Right cardiac atrium (tissue), 5 donors: ENCODE data around the gene TBC1D22A. TPM values are rescaled to one million over a fixed set of nuclear protein-coding genes. Genes with fewer than 3 reads are reported as not detected.

Experiments
- ATAC-seq, 2 donors: fragments of 200-7000 bp; cut with Tn5 transposase; one replicate each; pipeline versions ENCODE4 v1.8.0 to v1.9.1; 2020; ENCODE audit warnings: moderate library complexity in 2 of 2, mild to moderate bottlenecking in 1 of 2
- DNase-seq, 3 donors: peaks; one replicate each; pipeline ENCODE4 v3.0.0-alpha.2; 2020
- H3K27ac ChIP-seq: one replicate; pipeline ENCODE4 v1.5.1; 2013; ENCODE audit warnings: mild to moderate bottlenecking, low read length, control low read depth, moderate library complexity
- H3K27me3 ChIP-seq: one replicate; pipeline ENCODE4 v1.6.1; 2013; ENCODE audit not compliant: control insufficient read depth, insufficient read depth
- H3K4me1 ChIP-seq: one replicate; pipeline ENCODE4 v1.6.1; 2013; ENCODE audit warnings: low read length; ENCODE audit not compliant: control insufficient read depth, insufficient read depth
- H3K4me3 ChIP-seq: one replicate; pipeline ENCODE4 v1.5.1; 2013; ENCODE audit warnings: low read length, control low read depth
- H3K9me3 ChIP-seq: one replicate; pipeline ENCODE4 v1.6.1; 2013; ENCODE audit warnings: low read length; ENCODE audit not compliant: control insufficient read depth
- WGBS: extraction: QIAGEN DNeasy Blood & Tissue Kit; methylation state at CpG from one replicate; pipeline ENCODE4 v1.1.7; 2013; 5-methylcytosine and 5-hydroxymethylcytosine counted together
- intact Hi-C, 4 donors: fragments of 100-400 bp; cut with DNase I; formaldehyde crosslinking; loops; one replicate each; pipeline versions ENCODE4 v1.11.0 to v1.14.0; 2022 to 2023
- polyA plus RNA-seq: library from polyadenylated mRNA; stranded (reverse); fragments of 200-250 nt; gene quantifications from one replicate; pipeline ENCODE4 v1.2.3, GENCODE V29; 2013
- total RNA-seq, 4 donors: library from RNA; stranded (reverse); fragmentation: NEBNext Ultra II Directional; extraction: Animal tissue kit (Norgen Biotek cat#: 25700); gene quantifications; one replicate each; pipeline ENCODE4 v1.2.1, GENCODE V29; 2021
- donor health status: healthy with polysubstance abuse.
- donor health status: DM: no; HTN: yes; CAD: no.
- donor health status: DM: no; HTN: no; CAD: no.
- donor health status: DM: no; HTN: yes; CAD: no; lungs with severe emphysema.
- donor health status: DM: yes; HTN: yes; CAD: no.

Gene TBC1D22A
- total and polyA plus RNA-seq, 5 donors = 12.0 to 17.3 (median 15.7) TPM

DNA sequence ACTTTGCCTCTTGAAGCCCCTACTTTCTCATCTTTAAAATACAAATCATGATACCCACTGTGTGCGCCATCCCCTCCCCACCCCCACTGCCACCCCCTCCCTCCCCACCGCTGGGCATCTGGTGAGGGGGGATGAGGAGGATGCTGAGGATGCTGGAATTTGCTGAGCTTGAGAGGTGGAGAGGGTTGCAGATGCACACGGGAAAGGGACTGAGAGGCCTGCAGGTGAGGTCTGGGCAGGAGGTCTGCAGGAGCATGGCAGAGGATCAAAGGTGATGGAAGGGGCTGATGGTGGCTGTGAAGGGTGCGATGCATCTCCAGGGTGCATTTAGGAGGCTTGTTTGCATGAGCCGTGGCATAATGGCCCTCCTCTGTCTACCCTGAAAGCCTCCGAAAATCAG, 7.6 kb upstream of the TBC1D22A start:
- H3K9me3 ChIP-seq = no peaks in the 10 kb centered on the region
- peak overlapping the region; percentile 99 for H3K27ac ChIP-seq
- DNase-seq (no peak), ATAC-seq (no peak)
- H3K4me3 ChIP-seq = no peak overlapping the region
- 78% methylated on average over 6 of the region's 6 CpGs for WGBS
- H3K27me3 ChIP-seq = no peaks in the 10 kb centered on the region
- intact Hi-C loops = no loop called here
- peaks cover 19% of the 10 kb centered on the region for H3K4me1 ChIP-seq

DNA sequence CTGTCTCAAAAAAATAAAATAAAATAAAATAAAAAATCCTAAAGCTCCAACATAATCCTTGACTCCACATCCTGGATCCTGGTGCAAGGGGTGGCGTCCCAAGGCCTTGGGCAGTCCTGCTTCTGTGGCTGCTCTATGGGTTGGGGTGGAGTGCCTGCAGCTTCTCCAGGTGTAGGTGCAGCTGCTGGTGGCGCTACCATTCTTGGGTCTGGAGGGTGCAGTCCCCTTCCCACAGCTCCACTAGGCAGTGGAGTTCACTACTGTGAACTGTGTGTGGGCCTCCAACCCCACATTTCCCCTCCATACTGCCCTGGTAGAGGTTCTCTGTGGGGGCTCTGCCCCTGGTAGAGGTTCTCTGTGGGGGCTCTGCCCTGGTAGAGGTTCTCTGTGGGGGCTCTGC, 6.9 kb upstream of the TBC1D22A start:
- peak in 2 of 3 donors; percentile 32 to 45 for DNase-seq
- H3K4me1 ChIP-seq = peaks cover 15% of the 10 kb centered on the region

DNA sequence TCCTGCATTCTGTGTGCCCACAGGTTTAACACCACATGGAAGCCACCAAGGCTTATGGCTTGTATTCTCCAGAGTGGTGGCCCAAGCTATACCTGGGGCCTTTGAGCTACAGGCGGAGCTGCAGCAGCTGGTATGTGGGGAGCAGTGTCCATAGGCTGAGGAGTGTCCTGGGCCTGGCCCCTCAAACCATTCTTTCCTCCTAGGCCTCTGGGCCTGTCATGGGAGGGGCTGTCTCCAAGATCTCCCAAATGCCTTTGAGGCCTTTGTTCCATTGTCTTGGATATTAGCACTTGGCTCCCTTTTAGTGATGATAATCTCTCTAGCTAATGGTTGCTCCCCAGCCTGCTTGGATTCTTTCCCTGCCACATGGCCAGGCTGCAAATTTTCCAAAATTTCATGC, 6.4 kb upstream of the TBC1D22A start:
- H3K4me3 ChIP-seq = no peak overlapping the region
- intact Hi-C loops = no loop called here
- 97% methylated on average over 1 of the region's 1 CpG for WGBS

More for the DNA sequence above, 6.9 kb upstream of the TBC1D22A start:
- Histone ChIP-seq H3K4me3 (no peak overlapping the region), H3K27me3 (no peaks in the 10 kb centered on the region), H3K9me3 (no peaks in the 10 kb centered on the region), H3K27ac (no peak overlapping the region)
- intact Hi-C loops = no loop called here
- no peak for ATAC-seq
- 100% methylated on average over 2 of the region's 2 CpGs for WGBS

DNA sequence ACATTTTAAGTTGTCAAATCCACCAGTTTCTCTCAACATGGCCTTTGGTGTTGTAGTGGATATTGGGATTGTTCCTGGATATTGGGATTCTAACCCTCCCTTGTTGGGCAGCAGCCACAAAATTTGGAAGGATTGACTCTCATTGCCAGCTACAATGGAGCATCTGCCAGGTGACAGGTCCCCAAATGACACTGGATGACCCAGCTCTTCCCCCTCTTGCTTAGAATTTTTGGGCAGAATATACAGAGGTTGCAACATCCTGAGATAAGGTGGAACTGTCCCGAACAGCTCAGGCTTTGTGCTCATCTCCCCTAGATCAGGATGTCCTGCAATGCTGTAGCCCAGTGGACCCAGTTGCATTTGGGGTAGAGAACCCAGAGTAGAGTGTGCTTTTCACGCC, 5.3 kb upstream of the TBC1D22A start:
- 88% methylated on average over 2 of the region's 2 CpGs for WGBS
- Histone ChIP-seq H3K4me1 (peaks cover 14% of the 10 kb centered on the region), H3K27ac (no peak overlapping the region), H3K4me3 (no peak overlapping the region), H3K9me3 (no peaks in the 10 kb centered on the region), H3K27me3 (no peaks in the 10 kb centered on the region)
- intact Hi-C loops = no loop called here
- no peak for ATAC-seq
- DNase-seq = peak in 1 of 3 donors; percentile 8

More for the DNA sequence above, 6.4 kb upstream of the TBC1D22A start:
- Histone ChIP-seq H3K27me3 (no peaks in the 10 kb centered on the region), H3K9me3 (no peaks in the 10 kb centered on the region), H3K4me1 (peaks cover 14% of the 10 kb centered on the region), H3K27ac (no peak overlapping the region)
- no peak for ATAC-seq
- peak in 2 of 3 donors; percentile 3 to 24 for DNase-seq

DNA sequence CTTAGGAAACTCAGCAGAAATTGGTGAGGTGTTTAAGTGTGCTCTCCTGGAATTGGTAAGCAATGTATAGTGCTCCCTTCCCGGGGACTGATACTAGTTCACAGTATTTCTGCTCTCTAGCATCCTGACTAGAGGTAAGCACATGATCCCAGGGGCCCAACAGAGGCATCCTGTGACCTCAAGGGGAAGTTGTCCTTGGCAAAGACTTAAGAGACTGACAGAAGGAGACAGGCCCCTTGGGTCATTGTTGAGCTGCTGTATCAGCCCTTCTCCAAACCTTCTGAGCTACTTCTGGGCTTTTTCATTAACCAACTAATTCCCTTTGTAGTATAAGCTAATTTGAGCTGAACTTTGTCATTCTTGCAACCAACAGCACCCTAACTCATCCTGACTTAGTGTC, 4.3 kb upstream of the TBC1D22A start:
- DNase-seq = peak in 1 of 3 donors; percentile 10
- Histone ChIP-seq H3K27me3 (no peaks in the 10 kb centered on the region), H3K4me3 (no peak overlapping the region), H3K4me1 (peaks cover 13% of the 10 kb centered on the region), H3K27ac (no peak overlapping the region), H3K9me3 (no peaks in the 10 kb centered on the region)
- ATAC-seq = no peak
- intact Hi-C loops = no loop called here
- 63% methylated on average over 1 of the region's 1 CpG for WGBS

DNA sequence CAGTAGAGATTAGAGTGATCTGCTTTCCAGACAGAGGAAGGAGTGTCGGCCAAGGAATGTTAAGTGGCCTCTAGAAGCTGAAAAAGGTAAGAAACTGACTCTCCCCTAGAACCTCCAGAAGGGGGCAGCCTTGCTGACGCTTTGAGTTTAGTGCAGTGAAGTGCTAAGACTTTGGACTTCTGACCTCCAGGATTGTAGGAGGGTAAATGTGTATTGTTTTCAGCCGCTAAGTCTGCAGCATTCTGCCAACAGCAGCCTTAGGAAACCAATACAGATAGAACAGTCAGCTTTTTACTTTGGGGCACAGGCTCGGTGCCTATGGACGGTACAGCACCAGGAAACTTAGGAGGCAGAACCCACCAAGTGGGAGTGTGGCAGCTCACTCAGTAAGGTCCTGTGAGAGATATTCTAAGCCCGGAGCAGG, 3.6 kb upstream of the TBC1D22A start:
- Histone ChIP-seq H3K9me3 (no peaks in the 10 kb centered on the region), H3K4me1 (peaks cover 7% of the 10 kb centered on the region), H3K27ac (peak overlapping the region; percentile 25), H3K27me3 (no peaks in the 10 kb centered on the region), H3K4me3 (no peak overlapping the region)
- intact Hi-C loops = no loop called here
- WGBS = 30% methylated on average over 6 of the region's 6 CpGs
- ATAC-seq (no peak), DNase-seq (peak in 2 of 3 donors; percentile 62 to 65)

DNA sequence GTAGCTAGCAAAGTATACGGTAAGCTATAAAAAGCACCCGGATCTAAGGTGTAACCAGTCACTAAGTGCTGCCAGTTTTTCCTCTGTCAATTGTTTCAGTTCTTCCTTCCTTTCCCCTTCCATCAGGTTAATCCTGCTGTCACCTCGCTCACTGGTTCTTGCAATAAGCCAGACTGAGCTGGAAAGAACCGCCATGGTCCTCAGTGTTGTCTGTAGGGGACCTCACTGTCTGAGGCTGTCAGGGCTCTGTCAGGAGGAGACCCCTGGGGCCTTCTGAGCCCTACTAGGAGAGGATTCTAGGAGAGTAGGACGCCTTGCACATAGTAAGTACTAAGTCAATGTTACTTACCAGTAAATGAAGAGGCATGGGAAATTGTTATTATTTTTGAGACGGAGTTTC, 1.4 kb upstream of the TBC1D22A start:
- Histone ChIP-seq H3K4me1 (no peaks in the 10 kb centered on the region), H3K9me3 (no peaks in the 10 kb centered on the region), H3K27ac (no peak overlapping the region), H3K4me3 (no peak overlapping the region), H3K27me3 (no peaks in the 10 kb centered on the region)
- DNase-seq (peak in 1 of 3 donors; percentile 18), ATAC-seq (no peak)
- intact Hi-C loops = no loop called here
- 83% methylated on average over 6 of the region's 6 CpGs for WGBS

DNA sequence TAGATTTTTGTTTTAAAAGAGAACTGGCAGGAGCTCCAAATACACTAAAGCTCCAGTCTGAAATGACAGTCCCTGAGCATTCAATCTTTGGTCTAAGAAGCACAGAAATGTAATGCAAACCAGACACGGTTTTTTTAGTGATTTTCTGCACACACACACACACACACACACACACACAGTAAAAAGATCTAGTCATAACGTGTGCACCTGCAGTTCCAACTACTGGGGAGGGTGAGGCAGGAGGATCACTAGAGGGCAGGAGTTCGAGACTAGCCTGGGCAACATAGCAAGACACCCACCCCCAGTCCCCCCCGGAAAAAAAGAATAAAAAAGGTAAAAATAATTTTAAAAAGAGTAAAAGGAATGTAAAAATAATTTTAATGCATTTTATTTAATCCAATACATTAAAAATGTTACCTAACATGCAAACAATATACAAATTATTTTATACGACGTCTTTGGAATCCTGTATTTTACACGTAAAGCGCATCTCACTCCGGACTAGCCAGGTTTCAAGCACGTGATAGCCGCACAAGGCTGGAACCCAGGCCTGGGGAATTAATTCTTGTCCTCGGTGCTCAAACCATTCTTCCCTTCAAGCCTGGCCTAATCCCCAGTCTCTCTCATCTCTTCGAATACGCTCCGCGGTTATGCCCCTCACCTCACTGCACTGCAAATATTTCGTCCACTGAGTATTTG, 762 bp upstream of the TBC1D22A start:
- intact Hi-C loops = no loop called here
- no peaks in the 10 kb centered on the region for H3K4me1 ChIP-seq
- WGBS = 8% methylated on average over 17 of the region's 17 CpGs
- no peak for ATAC-seq
- H3K27me3 ChIP-seq = no peaks in the 10 kb centered on the region
- peak overlapping the region; percentile 71 for H3K4me3 ChIP-seq
- H3K27ac ChIP-seq = peak overlapping the region; percentile 87
- no peak for DNase-seq
- H3K9me3 ChIP-seq = no peaks in the 10 kb centered on the region

DNA sequence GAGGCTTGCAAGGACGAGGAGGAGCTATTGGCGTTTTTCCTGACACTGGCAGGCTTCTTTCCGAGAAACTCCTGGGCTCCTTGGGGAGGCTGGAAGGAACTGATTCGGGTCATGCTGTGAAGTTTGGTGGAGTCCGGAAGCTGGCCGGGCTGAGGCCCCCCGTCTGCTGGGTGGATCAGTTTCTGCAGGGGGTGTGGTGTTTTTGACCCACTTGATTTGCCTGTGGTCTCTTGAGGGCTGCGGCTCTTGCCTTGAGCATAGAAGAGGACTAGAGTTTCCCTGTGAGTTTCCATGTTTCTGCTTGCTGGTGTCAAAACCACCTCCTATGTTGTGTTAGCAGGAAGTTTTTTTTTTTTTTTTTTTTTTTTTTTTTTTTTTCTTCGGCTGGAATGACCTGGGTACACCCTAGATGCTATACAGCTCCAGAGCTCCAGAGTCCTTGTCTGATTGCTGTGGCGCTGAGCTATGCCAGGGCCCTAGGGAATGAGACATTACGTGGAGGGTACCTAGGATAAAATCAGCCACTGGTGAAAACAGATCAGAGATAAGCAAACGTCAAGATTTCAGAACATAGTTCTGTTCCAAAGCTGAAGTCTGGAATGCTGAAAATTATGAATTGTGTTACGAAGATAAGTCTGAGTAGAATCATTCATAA, 728 bp downstream of the TBC1D22A start:
- intact Hi-C loops = no loop called here
- Histone ChIP-seq H3K27me3 (no peaks in the 10 kb centered on the region), H3K27ac (peak overlapping the region; percentile 78), H3K9me3 (no peaks in the 10 kb centered on the region), H3K4me3 (peak overlapping the region; percentile 71), H3K4me1 (peaks cover 2% of the 10 kb centered on the region)
- ATAC-seq = peak; percentile 38 to 66
- peak; percentile 54 to 87 (median 85) for DNase-seq
- WGBS = 12% methylated on average over 13 of the region's 13 CpGs

DNA sequence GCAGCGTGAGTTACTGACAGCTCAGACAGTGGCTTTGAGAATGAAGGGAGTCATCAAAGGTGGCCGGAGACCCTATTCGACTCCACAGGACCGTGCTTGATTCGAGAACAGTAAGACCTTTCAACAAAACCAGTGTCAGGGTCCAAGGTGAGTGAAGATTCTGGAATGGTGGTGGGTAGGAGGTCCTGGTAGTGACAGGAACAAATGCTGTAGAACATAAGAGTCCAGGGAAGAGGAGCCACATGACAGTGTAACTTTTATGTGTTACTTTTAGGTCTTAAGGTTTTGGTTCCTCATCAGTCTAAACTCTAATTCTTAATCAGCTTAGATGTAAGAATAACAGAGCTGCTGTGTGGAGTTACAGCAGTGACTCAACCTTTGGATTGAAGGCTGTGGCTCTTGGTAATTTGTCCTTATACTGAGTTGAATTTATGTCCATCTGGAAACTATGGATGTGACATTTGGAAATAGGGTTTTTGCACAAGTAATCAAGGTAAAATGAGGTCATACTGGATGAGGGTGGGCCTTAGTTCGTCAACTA, 1.8 kb downstream of the TBC1D22A start:
- Histone ChIP-seq H3K27me3 (no peaks in the 10 kb centered on the region), H3K4me3 (no peak overlapping the region), H3K9me3 (no peaks in the 10 kb centered on the region), H3K4me1 (peaks cover 3% of the 10 kb centered on the region), H3K27ac (no peak overlapping the region)
- 84% methylated on average over 6 of the region's 6 CpGs for WGBS
- peak in 1 of 3 donors; percentile 7 for DNase-seq
- ATAC-seq = no peak
- intact Hi-C loops = no loop called here

DNA sequence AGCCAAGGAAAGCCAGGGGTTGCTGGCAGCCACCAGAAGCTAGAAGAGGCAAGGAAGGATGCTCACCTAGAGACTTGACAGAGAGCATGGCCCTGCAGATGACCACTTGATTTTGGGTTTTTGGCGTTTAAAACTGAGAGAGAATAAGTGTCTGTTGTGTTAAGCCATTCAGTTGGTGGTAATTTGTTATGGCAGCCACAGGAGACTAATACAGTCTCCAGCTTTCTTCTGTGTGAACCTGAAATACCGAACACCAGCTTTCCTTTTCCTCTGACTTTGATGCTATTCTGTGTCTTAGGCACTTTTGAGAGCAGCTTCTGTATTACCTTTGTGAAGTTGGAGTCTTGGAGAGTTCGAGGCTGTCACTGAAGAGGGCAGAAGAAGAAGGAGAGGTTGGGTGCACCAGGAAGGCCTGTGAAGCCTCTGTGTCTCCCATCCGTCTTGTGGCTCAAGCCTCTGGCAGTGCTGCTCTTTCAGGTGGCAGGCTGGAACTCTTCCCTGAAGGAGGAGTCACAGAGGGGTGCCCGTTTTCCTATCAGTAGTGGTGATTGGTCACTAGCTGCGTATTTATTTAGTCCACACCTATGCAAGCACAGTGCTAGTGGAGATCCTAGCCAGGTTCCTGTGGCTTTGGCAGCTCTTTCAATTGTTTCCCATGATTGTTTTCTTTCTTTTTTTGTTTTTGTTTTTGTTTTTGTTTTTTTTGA, 2.5 kb downstream of the TBC1D22A start:
- peak in 1 of 3 donors; percentile 3 for DNase-seq
- Histone ChIP-seq H3K9me3 (no peaks in the 10 kb centered on the region), H3K4me1 (peaks cover 6% of the 10 kb centered on the region), H3K4me3 (no peak overlapping the region), H3K27ac (no peak overlapping the region), H3K27me3 (no peaks in the 10 kb centered on the region)
- 82% methylated on average over 6 of the region's 6 CpGs for WGBS
- ATAC-seq = no peak
- intact Hi-C loops = no loop called here
